HepG2 (cell line): Measurements from ENCODE around the gene POLG2. TPM values are rescaled to one million over a fixed set of nuclear protein-coding genes. Genes with fewer than 3 reads are reported as not detected.
A peak's percentile ranks its signal among the peaks of the same experiment; 100 is the strongest.

Source experiments
- ATAC-seq: fragments of 200-7000 bp; cut with Tn5 transposase; 3 replicates; pipeline ENCODE4 v1.9.1; 2020; ENCODE audit warnings: mild to moderate bottlenecking, moderate library complexity
- BruUV-seq: library from RNA; stranded (reverse); fragments of 400-500 nt; replicated peaks from 2 replicates; lab custom pipeline; 2021; lab: Mats Ljungman, UMichigan
- CTCF ChIA-PET: fragments of 300-600 bp; formaldehyde crosslinking; extraction: SDS; loops from one replicate; lab custom pipeline; 2021; ENCODE audit warnings: low total read pairs, inconsistent platforms, low intra/inter-chr PET ratio; lab: Yijun Ruan, JAX
- POLR2A ChIA-PET: fragments of 350-600 bp; sonication (Branson Sonifier 250); formaldehyde crosslinking; loops from one replicate; lab custom pipeline; 2020; ENCODE audit warnings: antibody characterized with exemption, inconsistent platforms; lab: Yijun Ruan, JAX
- DNase-seq: peaks from one replicate; pipeline ENCODE4 v3.0.0-alpha.2; 2015; ENCODE audit warnings: low spot score
- FAIRE-seq: peaks from 3 replicates; lab custom pipeline; 2011; peaks lifted over from hg19 to GRCh38; lab: Jason Lieb, UNC
- H2AFZ ChIP-seq: one replicate; pipeline ENCODE4 v1.6.1; 2011; ENCODE audit warnings: low read length, inconsistent platforms
- H3K27ac ChIP-seq: fragments of 300-600 bp; 3 replicates; pipeline ENCODE4 v1.8.0; 2011; ENCODE audit warnings: mixed run types, mild to moderate bottlenecking, mixed read lengths, low read length, inconsistent platforms; ENCODE audit not compliant: insufficient read depth; ENCODE audit errors: extremely low read length
- H3K27me3 ChIP-seq, 2 experiments: fragments of 200-600 bp in 1 of 2; 2 replicates in 1 of 2; 3 replicates in 1 of 2; pipeline versions ENCODE4 v1.6.0 to v1.8.0; 2011; ENCODE audit warnings: low read length in 2 of 2, mild to moderate bottlenecking in 2 of 2, moderate library complexity in 2 of 2, inconsistent platforms in 1 of 2; ENCODE audit not compliant: insufficient read depth in 2 of 2, control insufficient read depth in 1 of 2
- H3K36me3 ChIP-seq, 2 experiments: fragments of 200-600 bp in 1 of 2; replicated peaks in 1 of 2; 2 replicates in 1 of 2; 3 replicates in 1 of 2; pipeline versions ENCODE4 v1.5.1 to v1.8.0; 2011; ENCODE audit warnings: low read length in 2 of 2, inconsistent platforms in 1 of 2; ENCODE audit not compliant: insufficient read depth in 2 of 2, control insufficient read depth in 1 of 2
- H3K4me1 ChIP-seq: 2 replicates; pipeline ENCODE4 v1.5.1; 2012; ENCODE audit warnings: low read length, inconsistent platforms; ENCODE audit not compliant: insufficient read depth
- H3K4me2 ChIP-seq: 2 replicates; pipeline ENCODE4 v1.6.0; 2011; ENCODE audit warnings: low read depth, low read length, inconsistent platforms
- H3K4me3 ChIP-seq, 3 experiments: fragments of 200-600 bp in 1 of 3; sonication (generic), shearing (Covaris generic) in 1 of 3; replicated peaks in 1 of 3; 2 replicates each; pipeline ENCODE4 v1.5.1; 2011 to 2016; ENCODE audit warnings: low read length in 3 of 3, inconsistent platforms in 2 of 3, low read depth in 2 of 3, mild to moderate bottlenecking in 2 of 3, control low read depth in 1 of 3, mixed read lengths in 1 of 3; ENCODE audit not compliant: insufficient read depth in 1 of 3
- H3K79me2 ChIP-seq: one replicate; pipeline ENCODE4 v1.6.1; 2011; ENCODE audit warnings: low read length, inconsistent platforms; ENCODE audit not compliant: insufficient read depth
- H3K9ac ChIP-seq: 2 replicates; pipeline ENCODE4 v1.6.0; 2011; ENCODE audit warnings: mild to moderate bottlenecking, low read depth, low read length, inconsistent platforms; ENCODE audit not compliant: insufficient read depth
- H3K9me3 ChIP-seq: 2 replicates; pipeline ENCODE4 v1.5.1; 2012; ENCODE audit warnings: mild to moderate bottlenecking, low read length
- H4K20me1 ChIP-seq: 2 replicates; pipeline ENCODE4 v1.6.0; 2011; ENCODE audit warnings: inconsistent platforms, mild to moderate bottlenecking, low read length, moderate library complexity; ENCODE audit not compliant: insufficient read depth
- ATRX ChIP-seq: sonication (generic); formaldehyde crosslinking; IDR thresholded peaks from 2 replicates; pipeline ENCODE4 v1.4.0; 2020; ENCODE audit warnings: missing genetic modification reagents, borderline replicate concordance
- ELF1 ChIP-seq: sonication (generic); formaldehyde crosslinking; IDR thresholded peaks from 2 replicates; pipeline ENCODE4 v1.4.0; 2020; ENCODE audit warnings: missing genetic modification reagents
- GATA4 ChIP-seq: sonication (generic); IDR thresholded peaks from 2 replicates; pipeline ENCODE4 v1.6.1; 2016; ENCODE audit warnings: antibody characterized with exemption, low read depth, borderline replicate concordance
- POLR2A ChIP-seq, 2 experiments: IDR thresholded peaks; 2 replicates each; pipeline ENCODE4 v1.6.1; 2011; ENCODE audit warnings: low read depth in 2 of 2, low read length in 2 of 2, mild to moderate bottlenecking in 1 of 2, moderate library complexity in 1 of 2; ENCODE audit not compliant: insufficient read depth in 1 of 2
- POLR2AphosphoS2 ChIP-seq: IDR thresholded peaks from 2 replicates; pipeline ENCODE4 v1.6.1; 2011; ENCODE audit warnings: low read depth, low read length, improper control_type of control experiment
- POLR2G ChIP-seq: fragments of 200-400 bp; formaldehyde crosslinking; IDR thresholded peaks from 2 replicates; pipeline ENCODE4 v1.6.1; 2018; ENCODE audit warnings: mild to moderate bottlenecking, low read depth, low read length, moderate library complexity
- RFX1 ChIP-seq: fragments of 450-650 bp; IDR thresholded peaks from 2 replicates; pipeline ENCODE4 v1.6.1; 2017
- TAF1 ChIP-seq: sonication (generic); formaldehyde crosslinking; IDR thresholded peaks from 2 replicates; pipeline ENCODE4 v1.4.0; 2020; ENCODE audit warnings: missing genetic modification reagents
- TCF7 ChIP-seq: sonication (generic); IDR thresholded peaks from 2 replicates; pipeline ENCODE4 v1.6.1; 2016; ENCODE audit warnings: antibody characterized with exemption, low read depth
- TGIF2 ChIP-seq: IDR thresholded peaks from 2 replicates; pipeline ENCODE4 v1.6.1; 2016; ENCODE audit warnings: control low read depth, missing compliant biosample characterization
- WIZ ChIP-seq: sonication (generic); formaldehyde crosslinking; IDR thresholded peaks from 2 replicates; pipeline ENCODE4 v1.5.1; 2020; ENCODE audit warnings: mild to moderate bottlenecking, missing genetic modification reagents
- ZBTB25 ChIP-seq: IDR thresholded peaks from 2 replicates; pipeline ENCODE4 v1.6.1; 2018; ENCODE audit warnings: missing genetic modification reagents
- ZNF589 ChIP-seq: sonication (generic); formaldehyde crosslinking; conservative IDR thresholded peaks from 2 replicates; pipeline ENCODE4 v1.8.0; 2022; ENCODE audit warnings: mild to moderate bottlenecking, moderate library complexity, missing genetic modification reagents
- ZNF609 ChIP-seq: sonication (generic); formaldehyde crosslinking; IDR thresholded peaks from 2 replicates; pipeline ENCODE4 v1.4.0; 2020; ENCODE audit warnings: mild to moderate bottlenecking, missing genetic modification reagents, borderline replicate concordance
- WGBS: methylation state at CpG from one replicate; pipeline ENCODE4 v1.1.6; 2017; ENCODE audit warnings: low lambda C conversion rate; 5-methylcytosine and 5-hydroxymethylcytosine counted together
- in situ Hi-C: cut with HindIII; loops from 2 replicates; pipeline ENCODE4 v1.10.0; 2017; ENCODE audit warnings: low pct_unique_long_range_greater_than_20kb; ENCODE audit not compliant: extremely low pct_ligation_motif_present
- intact Hi-C: fragments of 100-400 bp; cut with micrococcal nuclease; formaldehyde crosslinking; loops from one replicate; pipeline ENCODE4 v1.10.0; 2022; ENCODE audit not compliant: unreplicated experiment
- polyA plus RNA-seq, 8 experiments: library from polyadenylated mRNA; depleted of rRNA in 3 of 8; stranded (reverse) in 7 of 8; unstranded in 1 of 8; fragments of >200 nt; fragmentation: Illumina TruSeq in 4 of 8; extraction: Trizol in 4 of 8; gene quantifications; 2 replicates each; pipeline versions ENCODE4 v1.2.1 to v1.2.3, GENCODE V29; 2011 to 2016; ENCODE audit warnings: low read depth in 4 of 8, missing spikeins in 1 of 8, mixed read lengths in 1 of 8; ENCODE audit not compliant: insufficient read depth in 1 of 8
- total RNA-seq, 5 experiments: library from RNA; depleted of rRNA; stranded (reverse); fragments of >200 nt; fragmentation: Illumina TruSeq; extraction: Trizol; gene quantifications; 2 replicates each; pipeline ENCODE4 v1.2.3, GENCODE V29; 2016; ENCODE audit warnings: low read depth in 1 of 5

Gene POLG2
- total and polyA plus RNA-seq, 2 of the 13 experiments (the other 11 are each of a cell fraction or from before 2014, with no cell fraction given) = 21.1 to 25.5 TPM

DNA sequence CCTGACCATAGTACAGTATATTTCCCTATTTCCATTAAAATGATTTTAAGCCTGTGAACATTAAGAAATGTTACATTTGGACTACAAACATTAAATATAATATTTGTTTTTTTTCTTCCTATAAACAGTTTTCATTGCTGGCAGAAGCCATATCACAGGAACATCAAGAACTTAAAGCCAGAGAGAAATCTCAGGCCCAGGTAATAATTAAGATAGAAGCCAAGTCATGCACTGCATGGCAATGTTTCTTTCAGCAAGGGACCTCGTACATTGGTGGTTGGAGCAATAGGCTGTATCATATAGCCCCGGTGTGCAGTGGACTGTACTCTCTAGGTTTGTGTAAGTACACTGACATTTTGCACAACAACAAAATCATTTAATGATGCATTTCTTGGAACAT is 40.1 kb upstream of the POLG2 start:
- no peak overlapping the region for H3K4me2 ChIP-seq
- no peaks in the 10 kb centered on the region for H3K79me2 ChIP-seq
- H4K20me1 ChIP-seq = no peaks in the 10 kb centered on the region; the same call in 1 of the 2 replicates
- DNase-seq (no peak), FAIRE-seq (no peak), ATAC-seq (no peak)
- no peak overlapping the region for H3K9ac ChIP-seq
- H3K27ac ChIP-seq = no peak overlapping the region
- TF ChIP-seq ZBTB25 (CRISPR knock-in tag) (no peak), POLR2AphosphoS2 (no peak), ATRX (no peak), POLR2G (peak; percentile 36; the same call in 1 of the 2 replicates), POLR2A (IDR thresholded peaks at IDR 0.05; ENCODE audit: insufficient read depth in 1 of 2, low read depth in 2 of 2, low read length in 2 of 2) (0 out of 4 replicates have a peak, but pooled peaks of 1 of the 2 experiments have one; percentile 9), ZNF589 (no peak)
- H3K27me3 ChIP-seq = no peaks in the 10 kb centered on the region
- in situ Hi-C loops (loop anchor here (25.0 kb wide), 1 partner anchor 100 kb away; no protein-coding TSS in a partner anchor), intact Hi-C loops (loop anchor here (10.0 kb wide), 1 partner anchor 198 kb away; no protein-coding TSS in a partner anchor)
- no peaks in the 10 kb centered on the region for H3K9me3 ChIP-seq
- BruUV-seq = no TSS peak
- WGBS = 100% methylated on average over 2 of the region's 2 CpGs
- H3K4me3 ChIP-seq = no peak overlapping the region
- peaks cover 4% of the 10 kb centered on the region; the same call in 1 of the 2 replicates for H3K4me1 ChIP-seq
- H3K36me3 ChIP-seq = peaks cover 20 to 55% of the 10 kb centered on the region in 2 experiments
- POLR2A ChIA-PET = interaction anchor here (1.2 kb wide), 1 partner anchor 30 kb away, joined by 4 read pairs; the partner anchor contains the start of genes CEP95 and DDX5
- H2AFZ ChIP-seq = no peak overlapping the region
- CTCF ChIA-PET = no interaction called here

- Histone ChIP-seq H4K20me1 (no peaks in the 10 kb centered on the region; the same call in 1 of the 2 replicates), H3K79me2 (no peaks in the 10 kb centered on the region), H3K27me3 (no peaks in the 10 kb centered on the region), H2AFZ (no peak overlapping the region), H3K9me3 (no peaks in the 10 kb centered on the region), H3K36me3 (peaks cover 23 to 69% of the 10 kb centered on the region in 2 experiments), H3K27ac (no peak overlapping the region), H3K4me2 (no peak overlapping the region), H3K4me1 (peaks cover 4% of the 10 kb centered on the region; the same call in 1 of the 2 replicates), H3K9ac (no peak overlapping the region), H3K4me3 (no peak overlapping the region)
- WGBS = 98% methylated on average over 6 of the region's 6 CpGs
- no peak for ATAC-seq
- ChIA-PET CTCF (no interaction called here), POLR2A (interaction anchor here (1.2 kb wide), 1 partner anchor 29 kb away, joined by 5 read pairs; the partner anchor contains the start of genes CEP95 and DDX5)
- in situ Hi-C loops = loop anchor here (25.0 kb wide), 1 partner anchor 102 kb away; no protein-coding TSS in a partner anchor
- BruUV-seq = TSS peak; percentile 11
- intact Hi-C loops = loop anchor here (10.0 kb wide), 1 partner anchor 199 kb away; no protein-coding TSS in a partner anchor
- no peak for FAIRE-seq
- DNase-seq = no peak
- TF ChIP-seq TAF1 (no peak), ELF1 (CRISPR knock-in tag) (no peak), ZNF609 (CRISPR knock-in tag) (no peak), RFX1 (no peak), TGIF2 (CRISPR knock-in tag) (no peak), TCF7 (no peak), WIZ (CRISPR knock-in tag) (no peak), GATA4 (no peak)
These were observed 38.5 kb upstream of the POLG2 start for GRCh38 chr17:64535357-64535756.
